ENCODE measurements around the gene MRPS35.

GRCh38 chr12:27709932-27710591 lies 570 bp upstream of the MRPS35 start:
- no peak for TF ChIP-seq EZH2 (IDR thresholded peaks at IDR 0.05)
- TF ChIP-seq POLR2AphosphoS5 (IDR thresholded peaks at IDR 0.05; ENCODE audit: borderline replicate concordance, low read depth, low read length), result no peak
- no peak for TF ChIP-seq FOXP2 (optimal IDR thresholded peaks at IDR 0.05; ENCODE audit: control extremely low read depth, extremely low read length, insufficient read depth)
